SU-DHL-6 (cell line): ENCODE data around the gene IQCN.

ENCODE experiments used
- EZH2phosphoT487 ChIP-seq: fragments of 200-600 bp; sonication (generic), shearing (Covaris generic); conservative IDR thresholded peaks from 2 replicates; pipeline ENCODE4 v1.6.1; 2018; ENCODE audit warnings: mild to moderate bottlenecking, antibody characterized with exemption, low read length, moderate library complexity, mixed read lengths
- TF ChIP-seq, protein P1 (sequence below): fragments of 200-600 bp; sonication (generic); IDR thresholded peaks from one replicate; pipeline ENCODE4 v1.5.1; 2017; ENCODE audit warnings: antibody characterized with exemption, mild to moderate bottlenecking, low read length, moderate library complexity; ENCODE audit not compliant: insufficient read depth, poor library complexity, severe bottlenecking

DNA sequence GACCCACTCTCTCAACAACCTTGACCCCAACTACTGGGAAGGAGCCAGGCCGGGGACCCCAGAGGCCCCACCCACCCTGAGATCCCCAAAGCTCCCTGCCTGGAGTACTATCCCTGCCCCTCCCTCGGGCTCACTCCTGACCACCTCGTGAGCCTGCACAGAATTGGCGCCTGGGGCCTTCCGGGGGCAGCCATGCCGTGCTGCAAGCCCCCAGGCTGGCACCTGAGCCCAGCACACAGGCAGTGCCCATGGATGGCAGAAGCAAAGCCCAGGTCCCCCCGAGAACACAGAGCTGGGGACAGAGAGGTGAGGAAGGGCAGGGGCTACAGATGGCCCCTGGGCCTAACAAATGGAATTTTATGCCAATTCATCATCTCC is 34.7 kb upstream of the IQCN start:
- no peak for TF ChIP-seq EZH2phosphoT487
- TF ChIP-seq, protein P1, sequence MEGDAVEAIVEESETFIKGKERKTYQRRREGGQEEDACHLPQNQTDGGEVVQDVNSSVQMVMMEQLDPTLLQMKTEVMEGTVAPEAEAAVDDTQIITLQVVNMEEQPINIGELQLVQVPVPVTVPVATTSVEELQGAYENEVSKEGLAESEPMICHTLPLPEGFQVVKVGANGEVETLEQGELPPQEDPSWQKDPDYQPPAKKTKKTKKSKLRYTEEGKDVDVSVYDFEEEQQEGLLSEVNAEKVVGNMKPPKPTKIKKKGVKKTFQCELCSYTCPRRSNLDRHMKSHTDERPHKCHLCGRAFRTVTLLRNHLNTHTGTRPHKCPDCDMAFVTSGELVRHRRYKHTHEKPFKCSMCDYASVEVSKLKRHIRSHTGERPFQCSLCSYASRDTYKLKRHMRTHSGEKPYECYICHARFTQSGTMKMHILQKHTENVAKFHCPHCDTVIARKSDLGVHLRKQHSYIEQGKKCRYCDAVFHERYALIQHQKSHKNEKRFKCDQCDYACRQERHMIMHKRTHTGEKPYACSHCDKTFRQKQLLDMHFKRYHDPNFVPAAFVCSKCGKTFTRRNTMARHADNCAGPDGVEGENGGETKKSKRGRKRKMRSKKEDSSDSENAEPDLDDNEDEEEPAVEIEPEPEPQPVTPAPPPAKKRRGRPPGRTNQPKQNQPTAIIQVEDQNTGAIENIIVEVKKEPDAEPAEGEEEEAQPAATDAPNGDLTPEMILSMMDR = no peak
